Activated naive CD8-positive, alpha-beta T cell treated with anti-CD3 and anti-CD28 coated beads, Interleukin-2, amount 10 ng/mL, durations not matched to agents 7 days and 5 days (primary cell): Measurements from ENCODE around the gene PNO1. TPM values are rescaled to one million over a fixed set of nuclear protein-coding genes. Genes with fewer than 3 reads are reported as not detected.

Source experiments
- ATAC-seq: fragments of 150-1000 bp; cut with Tn5 transposase; one replicate; pipeline ENCODE4 v1.10.0; 2021; ENCODE audit warnings: low read depth, moderate library complexity
- POLR2A ChIA-PET: fragments of 350-600 bp; sonication (Branson Sonifier 250); formaldehyde crosslinking; loops from one replicate; lab custom pipeline; 2021; ENCODE audit warnings: antibody characterized with exemption; lab: Charles Lee
- DNase-seq: peaks from one replicate; pipeline ENCODE4 v3.0.0; 2021
- H3K27ac Mint-ChIP-seq: one replicate; pipeline ENCODE4 v1.8.0; 2022; ENCODE audit warnings: mild to moderate bottlenecking, mixed read lengths
- H3K27me3 Mint-ChIP-seq: one replicate; pipeline ENCODE4 v1.8.0; 2022; ENCODE audit warnings: mild to moderate bottlenecking, moderate library complexity, mixed read lengths
- H3K36me3 Mint-ChIP-seq: one replicate; pipeline ENCODE4 v1.8.0; 2021; ENCODE audit warnings: mild to moderate bottlenecking, mixed read lengths
- H3K4me1 Mint-ChIP-seq: one replicate; pipeline ENCODE4 v1.8.0; 2021; ENCODE audit warnings: mixed read lengths
- H3K4me3 Mint-ChIP-seq: one replicate; pipeline ENCODE4 v1.8.0; 2022; ENCODE audit warnings: mild to moderate bottlenecking, moderate library complexity, mixed read lengths
- H3K9me3 Mint-ChIP-seq: one replicate; pipeline ENCODE4 v1.8.0; 2021; ENCODE audit warnings: mixed read lengths
- total RNA-seq, 2 experiments: library from RNA; stranded (reverse); gene quantifications; one replicate each; pipeline ENCODE4 v1.2.3, GENCODE V29; 2021

The PNO1 gene
- total RNA-seq, 2 experiments from 2014 or later: 8.5 to 9.2 TPM

- Mint-ChIP-seq H3K36me3 (peaks cover 7% of the 10 kb centered on the region), H3K4me3 (no peak overlapping the region), H3K27me3 (no peaks in the 10 kb centered on the region), H3K27ac (no peak overlapping the region), H3K4me1 (peaks cover 13% of the 10 kb centered on the region), H3K9me3 (no peaks in the 10 kb centered on the region)
- POLR2A ChIA-PET: interaction anchor here (1.0 kb wide), 1 partner anchor 62 kb away, joined by 4 read pairs; the partner anchor contains the start of gene PPP3R1
- DNase-seq (no peak), ATAC-seq (no peak)
These were observed 32.5 kb downstream of the PNO1 start for GRCh38 chr2:68189991-68190784.

- Mint-ChIP-seq H3K9me3 (no peaks in the 10 kb centered on the region), H3K36me3 (peaks cover 2% of the 10 kb centered on the region), H3K27me3 (no peaks in the 10 kb centered on the region), H3K27ac (no peak overlapping the region), H3K4me3 (no peak overlapping the region), H3K4me1 (peaks cover 13% of the 10 kb centered on the region)
- ATAC-seq (no peak), DNase-seq (no peak)
- POLR2A ChIA-PET: interaction anchor here (0.6 kb wide), 1 partner anchor 562 kb away, joined by 4 read pairs; no protein-coding TSS in a partner anchor
These were observed 33.5 kb downstream of the PNO1 start for GRCh38 chr2:68190991-68191731.

- H3K27ac Mint-ChIP-seq: no peak overlapping the region
- POLR2A ChIA-PET: no interaction called here
- ATAC-seq: no peak
- no peaks in the 10 kb centered on the region for H3K36me3 Mint-ChIP-seq
- H3K4me1 Mint-ChIP-seq: peaks cover 16% of the 10 kb centered on the region
- no peaks in the 10 kb centered on the region for H3K9me3 Mint-ChIP-seq
- H3K4me3 Mint-ChIP-seq: no peak overlapping the region
- H3K27me3 Mint-ChIP-seq: no peaks in the 10 kb centered on the region
- no peak for DNase-seq
These were observed 35.5 kb downstream of the PNO1 start for GRCh38 chr2:68193144-68193543.

- Mint-ChIP-seq H3K27me3 (no peaks in the 10 kb centered on the region), H3K27ac (no peak overlapping the region), H3K9me3 (no peaks in the 10 kb centered on the region), H3K4me3 (no peak overlapping the region), H3K36me3 (no peaks in the 10 kb centered on the region), H3K4me1 (peaks cover 16% of the 10 kb centered on the region)
- POLR2A ChIA-PET: no interaction called here
- DNase-seq (no peak), ATAC-seq (no peak)
These were observed 36.2 kb downstream of the PNO1 start for GRCh38 chr2:68193787-68194372.

GRCh38 chr2:68195096-68195495 is 37.4 kb downstream of the PNO1 start:
- Mint-ChIP-seq H3K9me3 (no peaks in the 10 kb centered on the region), H3K4me1 (peaks cover 17% of the 10 kb centered on the region), H3K27me3 (no peaks in the 10 kb centered on the region), H3K4me3 (no peak overlapping the region), H3K27ac (no peak overlapping the region), H3K36me3 (no peaks in the 10 kb centered on the region)
- DNase-seq (no peak), ATAC-seq (no peak)
- POLR2A ChIA-PET: no interaction called here

- Mint-ChIP-seq H3K4me1 (peaks cover 20% of the 10 kb centered on the region), H3K4me3 (no peak overlapping the region), H3K9me3 (no peaks in the 10 kb centered on the region), H3K36me3 (no peaks in the 10 kb centered on the region), H3K27me3 (no peaks in the 10 kb centered on the region), H3K27ac (no peak overlapping the region)
- DNase-seq: no peak
- POLR2A ChIA-PET: interaction anchor here (1.2 to 1.7 kb wide), 2 partner anchors 39 to 57 kb away, joined by 3 to 6 read pairs; partner anchors contain the start of genes PNO1 and PPP3R1
- no peak for ATAC-seq
These were observed 38.5 kb downstream of the PNO1 start for GRCh38 chr2:68196120-68196716.

- DNase-seq (no peak), ATAC-seq (no peak)
- Mint-ChIP-seq H3K4me3 (no peak overlapping the region), H3K27ac (no peak overlapping the region), H3K36me3 (peaks cover 3% of the 10 kb centered on the region), H3K9me3 (no peaks in the 10 kb centered on the region), H3K4me1 (peaks cover 24% of the 10 kb centered on the region), H3K27me3 (no peaks in the 10 kb centered on the region)
- POLR2A ChIA-PET: interaction anchor here (0.9 kb wide), 1 partner anchor 53 kb away, joined by 4 read pairs; the partner anchor contains the start of gene PPP3R1
These were observed 42.6 kb downstream of the PNO1 start for GRCh38 chr2:68200157-68200787.

- H3K27me3 Mint-ChIP-seq: no peaks in the 10 kb centered on the region
- H3K36me3 Mint-ChIP-seq: peaks cover 8% of the 10 kb centered on the region
- H3K4me3 Mint-ChIP-seq: peak overlapping the region; percentile 68
- H3K27ac Mint-ChIP-seq: peak overlapping the region; percentile 84
- H3K4me1 Mint-ChIP-seq: peaks cover 37% of the 10 kb centered on the region
- no peaks in the 10 kb centered on the region for H3K9me3 Mint-ChIP-seq
- ATAC-seq: peak; percentile 64
- POLR2A ChIA-PET: no interaction called here
- no peak for DNase-seq
These were observed 45.9 kb downstream of the PNO1 start for GRCh38 chr2:68203587-68203986.

GRCh38 chr2:68206793-68207192 is 49.1 kb downstream of the PNO1 start:
- Mint-ChIP-seq H3K9me3 (no peaks in the 10 kb centered on the region), H3K4me1 (peaks cover 33% of the 10 kb centered on the region), H3K36me3 (peaks cover 20% of the 10 kb centered on the region), H3K4me3 (peak overlapping the region; percentile 0), H3K27me3 (no peaks in the 10 kb centered on the region), H3K27ac (peak overlapping the region; percentile 57)
- POLR2A ChIA-PET: no interaction called here
- DNase-seq (no peak), ATAC-seq (no peak)

GRCh38 chr2:68214381-68214780 is 56.7 kb downstream of the PNO1 start:
- peaks cover 26% of the 10 kb centered on the region for H3K4me1 Mint-ChIP-seq

GRCh38 chr2:68216454-68217310 is 59.0 kb downstream of the PNO1 start:
- peaks cover 25% of the 10 kb centered on the region for H3K36me3 Mint-ChIP-seq
- no peak for ATAC-seq
- no peak overlapping the region for H3K27ac Mint-ChIP-seq
- DNase-seq: no peak
- POLR2A ChIA-PET: no interaction called here
- H3K4me3 Mint-ChIP-seq: no peak overlapping the region
- H3K9me3 Mint-ChIP-seq: no peaks in the 10 kb centered on the region
- no peaks in the 10 kb centered on the region for H3K27me3 Mint-ChIP-seq
- peaks cover 31% of the 10 kb centered on the region for H3K4me1 Mint-ChIP-seq

More at GRCh38 chr2:68214381-68214780, 56.7 kb downstream of the PNO1 start:
- Mint-ChIP-seq H3K27ac (no peak overlapping the region), H3K9me3 (no peaks in the 10 kb centered on the region), H3K4me3 (no peak overlapping the region), H3K36me3 (peaks cover 29% of the 10 kb centered on the region), H3K27me3 (no peaks in the 10 kb centered on the region)
- ATAC-seq (no peak), DNase-seq (no peak)
- POLR2A ChIA-PET: no interaction called here

GRCh38 chr2:68217729-68218128 is 60.0 kb downstream of the PNO1 start:
- no peak overlapping the region for H3K4me3 Mint-ChIP-seq
- no peaks in the 10 kb centered on the region for H3K9me3 Mint-ChIP-seq
- peaks cover 30% of the 10 kb centered on the region for H3K4me1 Mint-ChIP-seq
- no peak for DNase-seq
- H3K27ac Mint-ChIP-seq: no peak overlapping the region
- ATAC-seq: no peak
- peaks cover 23% of the 10 kb centered on the region for H3K36me3 Mint-ChIP-seq
- H3K27me3 Mint-ChIP-seq: no peaks in the 10 kb centered on the region
- POLR2A ChIA-PET: no interaction called here
